Epidermal melanocyte (primary cell): ENCODE data around the gene SARNP.
A peak's percentile ranks its signal among the peaks of the same experiment; 100 is the strongest.
"Not testable (repeated sequence)": the region's sequence is repeated elsewhere in the genome, so short reads cannot be mapped to it uniquely, and the experiment has no call there.

Source experiments
- DNase-seq: peaks from one replicate; pipeline ENCODE4 v3.0.0; 2011; ENCODE audit warnings: low spot score; ENCODE audit not compliant: insufficient read length

SARNP gene

DNA sequence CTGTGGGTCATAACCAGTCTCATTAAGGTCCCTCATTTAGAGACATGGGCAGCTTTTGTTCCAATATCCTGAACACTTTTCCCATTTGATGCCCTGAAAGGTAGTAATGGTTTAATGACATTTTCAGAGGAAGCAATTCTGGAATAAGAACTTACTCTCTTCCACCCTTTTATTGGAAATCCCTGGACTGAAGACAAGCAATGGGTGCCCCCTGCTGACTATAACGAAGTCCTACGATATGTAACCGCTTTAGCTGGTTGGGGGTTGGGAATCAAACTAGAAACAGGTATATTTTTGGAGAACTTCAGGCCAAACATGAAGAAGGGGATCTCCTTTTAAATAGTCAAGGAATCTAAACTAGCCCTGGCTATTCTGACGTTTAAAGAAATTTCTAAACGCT, 20.5 kb downstream of the SARNP start:
- peak; percentile 63 for DNase-seq

DNA sequence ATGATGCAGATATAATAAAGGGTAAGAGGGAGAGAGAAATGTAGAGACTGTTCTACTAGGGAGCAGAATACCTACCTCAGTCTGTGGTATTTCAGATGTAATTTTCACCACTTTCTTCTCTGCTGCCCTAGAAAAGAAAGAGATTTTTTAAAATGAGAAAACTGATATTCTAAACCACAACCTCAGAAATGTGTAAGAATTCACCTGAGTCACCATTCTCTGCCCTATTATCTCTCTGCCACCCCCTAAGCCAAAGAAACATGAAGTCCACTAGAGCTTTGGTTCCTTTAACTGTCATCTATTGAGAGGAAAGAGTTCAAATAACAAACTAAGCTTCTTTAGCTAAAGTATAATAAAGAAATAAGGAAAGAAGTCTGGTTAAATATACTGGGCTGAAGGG, 21.6 kb downstream of the SARNP start:
- no peak for DNase-seq

DNA sequence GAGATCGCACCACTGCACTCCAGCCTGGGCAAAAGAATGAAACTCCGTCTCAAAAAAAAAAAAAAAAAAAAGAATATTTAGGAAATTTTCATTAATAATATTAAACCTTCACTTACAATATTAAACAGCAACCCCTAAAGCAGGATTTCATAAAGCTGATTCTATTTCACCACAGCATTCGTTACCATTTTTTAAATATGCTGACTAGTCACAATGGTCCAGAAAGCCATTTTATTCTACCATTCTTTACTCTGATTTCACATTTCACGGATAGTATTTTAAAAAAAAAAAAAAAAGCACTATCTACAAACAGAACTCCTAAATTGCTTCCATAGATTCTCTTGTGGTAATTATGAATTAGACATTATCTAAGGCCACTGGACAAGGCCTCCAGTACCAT, 27.6 kb downstream of the SARNP start:
- no peak for DNase-seq

DNA sequence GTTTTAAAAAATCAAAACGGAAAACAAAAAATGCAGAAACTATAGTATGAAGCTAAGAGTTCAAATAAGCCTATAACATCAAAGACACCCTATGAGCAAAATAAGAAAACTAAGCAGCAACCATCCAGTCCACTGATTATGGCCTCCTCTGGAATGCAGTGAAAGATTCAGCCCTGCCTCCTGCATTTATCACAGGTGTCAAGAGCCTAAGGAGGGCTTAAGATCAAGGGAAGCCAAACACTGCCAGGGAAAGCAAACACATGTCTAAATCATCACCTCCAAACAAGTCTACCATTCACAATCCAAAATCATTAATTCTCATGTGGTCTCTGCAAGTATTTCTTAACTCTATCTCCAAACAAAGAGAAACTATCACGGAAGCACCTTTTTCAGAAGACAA, 28.4 kb downstream of the SARNP start:
- no peak for DNase-seq

DNA sequence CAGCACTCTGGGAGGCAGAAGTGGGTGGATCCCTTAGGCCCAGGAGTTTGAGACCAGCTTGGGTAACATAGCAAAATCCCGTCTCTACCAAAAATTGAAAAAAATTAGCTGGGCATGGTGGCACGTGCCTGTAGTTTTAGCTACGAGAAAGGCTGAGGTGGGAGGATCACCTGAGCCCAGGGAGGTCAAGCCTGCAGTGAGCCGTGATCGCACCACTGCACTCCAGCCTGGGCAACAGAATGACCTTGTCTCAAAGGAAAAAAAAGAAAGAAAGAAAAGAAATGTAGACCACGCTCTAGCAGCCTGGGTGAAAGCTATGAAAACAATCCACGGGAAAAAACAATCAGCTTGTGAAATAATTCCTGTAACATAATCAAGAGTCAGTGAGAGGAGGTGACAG, 29.0 kb downstream of the SARNP start:
- no peak for DNase-seq

DNA sequence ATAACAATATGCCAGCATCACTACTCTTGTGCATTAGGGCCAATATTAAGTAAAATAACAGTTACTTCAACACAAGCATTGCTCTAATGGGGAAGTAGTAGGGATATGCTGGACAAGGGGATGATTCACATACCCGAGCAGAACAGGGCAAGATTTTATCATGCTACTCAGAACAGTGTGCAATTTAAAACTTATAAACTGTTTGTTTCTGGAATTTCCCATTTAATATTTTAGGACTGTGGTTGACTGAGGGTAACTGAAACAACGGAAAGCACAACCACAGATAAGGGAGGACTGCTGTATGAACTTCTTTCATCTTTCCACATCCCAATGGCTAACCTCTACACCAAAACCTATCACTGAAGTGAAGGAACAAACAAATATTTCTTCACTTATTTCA, 36.8 kb downstream of the SARNP start:
- DNase-seq = no peak

DNA sequence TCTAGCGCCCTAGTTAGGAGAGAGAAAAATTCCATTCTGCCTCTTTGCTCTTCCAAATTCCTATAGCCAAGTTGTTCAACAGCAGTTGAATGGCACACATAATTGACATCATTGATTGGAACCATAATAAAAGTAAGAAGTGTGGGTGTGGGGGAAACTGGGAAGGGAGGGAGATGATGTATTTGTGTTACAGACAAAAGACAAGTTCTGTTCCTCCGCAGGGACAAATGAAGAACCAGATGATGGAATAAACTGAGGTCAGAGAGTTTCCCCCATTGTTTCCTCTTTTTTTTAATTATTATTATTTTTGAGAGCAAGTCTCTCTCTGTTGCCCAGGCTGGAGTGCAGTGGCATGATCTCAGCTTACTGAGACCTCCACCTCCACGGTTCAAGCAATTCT, 39.7 kb downstream of the SARNP start:
- no peak for DNase-seq

DNA sequence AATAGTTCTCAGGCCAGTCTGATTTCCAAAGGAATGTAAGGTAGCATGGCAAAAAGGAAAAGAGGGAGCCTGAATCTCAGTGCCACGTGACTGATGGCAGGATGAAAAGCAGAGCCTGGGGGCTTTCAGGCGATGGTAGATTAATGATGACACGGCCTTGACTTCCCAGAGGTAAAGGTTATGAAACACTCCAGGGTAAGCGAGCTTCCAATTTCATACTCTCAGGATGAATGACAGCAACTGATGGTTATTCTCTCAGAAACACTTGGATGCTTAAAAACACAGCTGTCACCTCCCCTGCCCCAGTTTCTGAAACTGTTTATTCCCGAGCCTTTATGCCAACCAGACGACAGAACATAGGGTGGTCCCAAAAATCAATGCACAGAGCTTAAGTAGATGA, 45.8 kb downstream of the SARNP start:
- DNase-seq = no peak

DNA sequence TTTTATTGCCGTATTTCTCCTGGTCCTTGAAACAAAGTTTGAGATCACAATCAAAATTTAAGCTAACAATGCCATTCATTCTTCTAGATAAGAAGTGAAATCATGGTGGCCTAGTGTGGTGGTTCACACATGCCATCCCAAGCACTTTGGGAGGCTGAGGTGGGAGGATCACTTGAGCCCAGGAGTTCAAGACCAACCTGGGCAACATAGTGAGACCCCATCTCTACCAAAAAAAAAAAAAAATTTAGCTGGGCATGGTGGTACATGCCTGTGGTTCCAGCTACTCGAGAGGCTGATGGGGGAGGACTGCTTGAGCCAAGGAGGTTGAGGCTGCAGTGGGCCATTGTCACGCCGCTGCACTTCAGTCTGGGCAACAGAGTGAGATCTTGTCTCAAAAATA, 50.4 kb downstream of the SARNP start:
- DNase-seq = no peak

DNA sequence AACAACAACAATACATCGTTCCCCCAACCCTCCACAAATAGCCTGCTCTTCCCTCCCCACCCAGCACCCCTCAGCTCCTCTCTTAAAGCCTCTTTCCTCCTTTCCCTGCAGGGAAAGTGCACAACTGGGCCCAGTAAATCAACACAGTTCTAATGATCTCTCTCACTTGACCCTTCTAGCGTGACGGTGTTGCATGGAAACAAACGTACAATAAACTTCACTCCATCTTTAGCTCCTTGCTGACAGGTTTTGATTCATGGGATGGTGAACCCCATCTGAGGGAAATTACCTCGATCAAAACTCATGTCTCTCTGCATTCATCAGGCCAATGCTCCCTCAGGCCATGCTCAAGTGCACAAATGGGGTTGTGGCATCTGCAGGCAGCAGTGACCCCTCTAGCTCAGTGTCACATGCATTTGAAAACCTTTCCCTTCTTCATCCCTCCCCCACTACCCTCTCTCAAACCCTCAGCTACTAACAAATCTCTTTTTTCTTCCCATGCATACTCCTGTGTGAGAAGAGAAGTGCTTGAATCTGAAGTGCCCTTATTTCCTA, 51.7 kb downstream of the SARNP start:
- DNase-seq = no peak

DNA sequence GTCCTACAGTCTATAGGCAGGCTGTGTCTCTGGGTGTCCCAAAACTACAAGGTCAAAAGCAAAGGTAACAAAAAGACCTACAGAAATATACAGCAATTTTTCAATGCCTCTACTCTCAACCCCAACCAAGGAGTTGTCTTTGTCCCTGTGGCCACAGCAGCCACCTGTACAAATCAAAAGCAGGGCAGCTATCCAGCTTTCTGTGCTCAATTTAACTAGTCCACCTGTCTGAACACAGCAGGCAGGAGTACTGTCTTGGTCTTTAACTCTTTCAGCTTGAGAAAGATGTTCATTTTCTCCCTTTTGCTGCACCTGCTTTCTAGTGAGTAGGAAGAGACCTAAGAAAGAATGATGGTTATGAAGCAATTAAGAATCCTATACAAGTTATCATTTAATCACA, 54.9 kb downstream of the SARNP start:
- no peak for DNase-seq

DNA sequence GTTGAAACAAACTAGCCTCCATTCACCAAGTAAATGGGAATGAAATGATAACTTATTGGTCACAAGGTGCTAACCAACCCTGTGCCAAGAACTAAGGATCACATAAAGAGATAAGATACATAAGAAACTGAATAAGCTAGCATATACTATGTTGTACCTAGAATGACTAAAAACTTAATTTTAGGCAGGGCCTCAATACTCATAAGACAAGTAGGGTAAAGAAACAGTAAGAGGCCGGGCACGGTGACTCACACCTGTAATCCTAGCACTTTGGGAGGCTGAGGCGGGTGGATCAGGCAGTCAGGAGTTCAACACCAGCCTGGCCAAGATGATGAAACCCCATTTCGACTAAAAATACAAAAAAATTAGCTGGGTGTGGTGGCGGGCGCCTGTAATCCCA, 56.9 kb downstream of the SARNP start:
- DNase-seq = no peak

DNA sequence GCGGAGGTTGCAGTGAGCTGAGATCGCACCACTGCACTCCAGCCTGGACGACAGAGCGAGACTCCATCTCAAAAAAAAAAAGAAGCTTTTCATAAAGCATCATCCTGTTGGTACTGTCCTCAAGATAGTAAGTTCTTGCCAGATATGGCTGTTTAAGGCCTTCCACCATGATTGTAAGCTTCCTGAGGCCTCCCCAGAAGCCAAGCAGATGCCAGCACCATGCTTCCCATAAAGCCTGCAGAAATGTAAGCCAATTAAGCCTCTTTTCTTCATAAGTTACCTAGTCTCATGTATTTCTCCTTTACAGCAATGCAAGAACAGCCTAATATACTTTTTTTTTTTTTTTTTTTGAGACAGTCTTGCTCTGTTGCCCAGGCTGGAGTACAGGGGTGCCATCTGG, 58.9 kb downstream of the SARNP start:
- DNase-seq = not testable (repeated sequence)

DNA sequence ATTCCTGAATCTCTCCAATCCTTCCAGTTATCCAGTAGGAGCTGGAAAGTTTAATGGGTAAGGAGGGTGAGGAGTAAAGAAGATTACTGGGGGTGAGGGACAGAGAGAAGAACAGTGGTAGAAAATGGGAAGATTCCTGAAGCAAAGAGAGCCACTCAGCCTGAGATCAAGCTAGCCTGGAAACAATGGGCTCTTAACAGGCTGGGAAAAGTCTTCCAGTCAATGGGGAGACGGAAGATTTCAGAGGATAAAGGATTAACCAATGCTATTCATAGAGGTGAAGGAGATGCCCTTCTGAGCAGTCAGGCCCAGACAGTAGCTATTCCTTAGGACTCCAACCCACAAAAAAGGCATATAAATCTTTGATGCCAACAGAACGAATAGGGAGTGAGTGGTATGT, 59.8 kb downstream of the SARNP start:
- DNase-seq = no peak

DNA sequence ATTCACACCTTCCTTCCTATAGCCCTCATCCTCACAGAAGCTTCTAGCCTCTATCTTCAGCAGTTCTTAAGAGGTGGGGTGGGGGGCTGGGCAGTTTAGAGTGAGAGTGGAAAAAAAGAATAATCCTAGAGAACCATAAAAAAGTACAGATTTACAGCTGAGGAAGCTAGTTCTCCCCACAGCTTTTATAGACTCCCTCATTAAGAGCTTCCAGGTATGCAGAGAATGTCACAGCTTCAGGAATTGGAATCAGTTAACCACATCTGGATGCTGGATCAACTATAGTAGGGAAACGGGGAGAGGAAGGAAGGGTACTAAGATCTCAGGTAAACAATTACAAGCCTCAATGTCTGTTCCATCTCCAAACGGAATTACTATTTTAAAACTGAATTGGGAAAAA, 62.3 kb downstream of the SARNP start:
- no peak for DNase-seq

DNA sequence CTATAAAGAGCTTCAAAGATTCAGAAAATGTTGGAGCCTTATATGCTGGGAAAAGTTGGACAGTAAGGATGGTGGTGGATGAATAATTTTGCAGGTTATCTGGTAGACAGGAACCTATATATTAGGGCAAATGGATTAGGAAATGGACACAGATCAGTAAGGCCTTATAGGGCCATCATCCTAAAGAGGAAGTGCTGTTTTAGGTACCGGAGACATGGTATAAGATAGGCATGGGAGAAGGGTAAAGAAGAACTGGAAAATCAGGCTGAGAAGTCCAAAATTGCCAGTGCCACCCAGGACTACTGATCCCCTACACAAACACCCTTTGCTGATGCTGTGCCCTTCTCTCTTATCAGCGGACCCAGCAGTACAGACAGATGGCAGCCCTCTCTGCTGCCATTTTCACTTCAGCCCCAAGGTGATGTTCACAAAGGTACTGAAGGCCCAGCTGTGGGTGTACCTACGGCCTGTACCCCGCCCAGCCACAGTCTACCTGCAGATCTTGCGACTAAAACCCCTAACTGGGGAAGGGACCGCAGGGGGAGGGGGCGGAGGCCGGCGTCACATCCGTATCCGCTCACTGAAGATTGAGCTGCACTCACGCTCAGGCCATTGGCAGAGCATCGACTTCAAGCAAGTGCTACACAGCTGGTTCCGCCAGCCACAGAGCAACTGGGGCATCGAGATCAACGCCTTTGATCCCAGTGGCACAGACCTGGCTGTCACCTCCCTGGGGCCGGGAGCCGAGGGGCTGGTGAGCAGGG, 69.1 kb downstream of the SARNP start:
- no peak for DNase-seq

DNA sequence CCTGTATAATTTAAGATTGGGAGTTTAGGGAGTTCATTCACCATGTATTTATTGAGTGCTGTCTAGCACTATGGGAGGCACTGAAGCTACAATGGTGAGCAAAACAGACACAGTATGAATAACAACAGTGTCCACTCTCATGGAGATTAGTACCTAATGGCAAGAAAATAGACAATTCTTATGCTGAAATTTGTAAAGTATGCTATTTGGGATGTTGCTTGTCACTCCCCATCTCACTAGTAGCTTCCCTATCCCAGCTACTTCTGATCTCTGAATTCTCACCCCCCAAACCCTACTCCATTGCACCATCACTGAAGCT, 70.7 kb downstream of the SARNP start:
- no peak for DNase-seq

DNA sequence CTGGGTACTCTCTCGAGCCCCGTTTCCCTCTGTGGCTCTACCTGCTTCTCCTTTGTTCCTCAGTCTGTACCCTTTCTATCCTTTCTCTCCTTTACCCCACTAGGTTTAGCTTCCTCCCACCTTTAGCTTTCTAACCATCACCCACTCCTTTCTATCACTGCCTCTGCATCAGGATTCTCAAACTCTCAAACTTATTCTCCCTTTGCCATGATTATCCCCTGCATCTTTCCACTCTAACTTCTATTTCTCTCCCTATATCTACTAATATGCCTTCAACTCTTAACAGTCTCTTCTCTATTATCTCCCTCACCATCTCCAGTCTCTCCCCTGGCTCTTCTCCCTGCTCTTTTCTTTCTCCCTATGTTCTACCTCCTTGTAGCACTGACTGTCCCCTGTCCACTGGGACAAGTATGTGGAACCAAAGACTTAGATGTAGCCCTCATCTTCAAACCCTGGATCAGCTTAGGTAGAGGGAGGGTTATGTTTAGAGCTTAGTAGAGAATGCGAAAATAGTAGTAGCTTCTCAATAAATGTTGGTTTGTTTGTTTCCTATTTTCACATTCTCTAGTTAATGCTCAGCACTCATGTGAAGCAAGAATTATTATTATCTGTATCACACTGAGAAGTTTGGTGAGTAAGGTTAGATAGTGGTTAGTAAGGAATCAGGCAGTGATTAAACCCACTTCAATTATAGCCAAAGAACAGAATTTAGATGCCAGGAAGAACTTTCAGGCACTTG, 71.2 kb downstream of the SARNP start:
- DNase-seq = no peak

DNA sequence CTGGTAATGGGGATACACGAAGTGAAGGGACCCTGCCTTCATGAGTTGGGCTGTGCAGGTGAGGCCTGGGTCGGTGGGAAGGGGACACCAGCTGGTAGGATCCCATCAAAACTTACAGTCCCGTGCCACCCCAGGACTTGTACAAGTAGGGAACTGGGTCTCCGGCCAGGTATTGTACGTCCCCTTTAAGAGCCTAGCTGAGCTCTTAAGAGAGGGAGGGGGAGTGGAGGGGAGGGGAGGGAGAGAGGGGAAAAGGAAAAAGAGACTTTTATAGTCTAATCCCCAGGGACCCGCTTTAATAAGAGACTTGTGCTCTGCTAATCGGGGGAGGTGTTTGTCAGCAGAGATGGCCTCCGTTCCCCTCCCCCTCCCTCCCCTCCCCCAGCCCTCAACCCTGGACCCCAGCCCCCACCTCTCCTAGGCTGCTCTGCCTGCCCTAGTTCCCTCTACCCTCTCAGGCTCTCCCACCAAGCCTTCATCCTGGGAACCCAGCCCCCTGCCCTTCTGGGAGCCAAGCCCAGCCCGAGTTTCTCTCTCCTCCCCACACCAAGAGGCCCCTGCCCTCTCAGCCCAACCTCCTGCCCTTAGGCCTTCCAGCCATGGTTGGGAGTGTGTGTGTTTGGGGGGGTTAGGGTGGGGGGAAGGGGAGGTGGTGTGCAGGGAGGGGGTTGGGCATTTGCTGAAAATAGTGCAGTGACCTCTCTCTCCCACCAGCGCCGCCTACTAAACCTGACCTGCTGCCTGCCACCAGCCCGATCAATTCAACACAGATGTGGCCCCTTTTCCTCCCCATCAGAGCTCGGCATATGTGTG, 72.0 kb downstream of the SARNP start:
- DNase-seq = no peak

DNA sequence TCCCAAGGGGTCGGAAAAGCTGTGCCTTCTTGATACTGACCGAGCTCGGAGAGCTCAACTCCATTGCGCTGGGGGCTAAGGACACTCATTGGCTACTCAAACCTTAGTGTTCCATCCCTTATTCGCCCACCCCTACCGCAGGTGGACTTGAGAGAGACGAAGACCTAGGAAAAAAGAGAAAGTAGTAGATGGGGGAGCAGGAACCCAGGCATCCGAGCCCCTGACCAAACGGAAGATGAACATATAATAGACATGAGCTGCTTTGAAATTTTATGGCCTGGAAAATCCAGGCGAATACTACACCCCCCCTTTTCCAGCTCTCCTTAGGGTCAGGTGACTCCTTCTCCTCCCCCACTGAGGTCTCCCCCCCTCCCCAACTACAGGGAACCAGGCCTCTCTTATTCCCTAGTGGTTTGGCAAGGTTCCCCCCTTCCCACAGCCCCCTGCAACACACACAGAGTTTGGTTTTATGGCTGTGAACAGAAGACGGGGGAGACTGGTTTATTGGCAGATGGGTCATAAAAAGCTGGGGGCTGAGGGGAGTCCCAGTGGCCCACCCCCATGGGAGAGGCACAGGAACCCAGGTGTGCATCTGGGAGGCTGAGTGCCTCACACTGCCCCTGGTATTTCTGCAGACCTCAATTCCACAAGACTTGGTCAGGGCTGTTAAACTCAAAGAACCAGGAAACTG, 73.0 kb downstream of the SARNP start:
- no peak for DNase-seq
